SJSA1 (cell line): ENCODE measurements around the gene DLGAP3. TPM values are rescaled to one million over a fixed set of nuclear protein-coding genes. Genes with fewer than 3 reads are reported as not detected.

ENCODE experiments used
- DNase-seq, 2 experiments: peaks; one replicate each; pipeline ENCODE4 v3.0.0-alpha.2; 2015 to 2020; ENCODE audit warnings: low spot score in 2 of 2, low read depth in 1 of 2
- H3K27ac ChIP-seq: fragments of 250-450 bp; sonication (Bioruptor Pico); 2 replicates; pipeline ENCODE4 v1.5.1; 2020; ENCODE audit warnings: mild to moderate bottlenecking, moderate library complexity
- H3K27me3 ChIP-seq: fragments of 250-450 bp; sonication (Bioruptor Pico); replicated peaks from 2 replicates; pipeline ENCODE4 v1.5.1; 2020; ENCODE audit warnings: mild to moderate bottlenecking, moderate library complexity
- H3K36me3 ChIP-seq: fragments of 250-450 bp; sonication (Bioruptor Pico); 2 replicates; pipeline ENCODE4 v1.5.1; 2020; ENCODE audit warnings: mild to moderate bottlenecking
- H3K4me1 ChIP-seq: fragments of 250-450 bp; sonication (Bioruptor Pico); replicated peaks from 2 replicates; pipeline ENCODE4 v1.6.1; 2021; ENCODE audit warnings: mild to moderate bottlenecking
- H3K4me3 ChIP-seq: fragments of 250-450 bp; sonication (Bioruptor Pico); 2 replicates; pipeline ENCODE4 v1.5.1; 2020; ENCODE audit warnings: mild to moderate bottlenecking
- H3K9me3 ChIP-seq: fragments of 250-450 bp; sonication (Bioruptor Pico); replicated peaks from 2 replicates; pipeline ENCODE4 v1.5.1; 2020; ENCODE audit warnings: mild to moderate bottlenecking
- total RNA-seq: library from RNA; depleted of rRNA; stranded (reverse); fragments of >200 nt; shearing (Covaris generic); gene quantifications from 2 replicates; pipeline ENCODE4 v1.2.3, GENCODE V29; 2014

Gene DLGAP3
- total RNA-seq, 1 experiment from 2014 or later: not detected

- Histone ChIP-seq H3K36me3 (no peaks in the 10 kb centered on the region), H3K27ac (no peak overlapping the region), H3K4me1 (no peaks in the 10 kb centered on the region), H3K4me3 (no peak overlapping the region), H3K27me3 (peaks cover 15% of the 10 kb centered on the region), H3K9me3 (no peaks in the 10 kb centered on the region)
- no peak for DNase-seq
These were observed 23.2 kb downstream of the DLGAP3 start for GRCh38 chr1:34906222-34906621.

GRCh38 chr1:34905098-34905459 lies 24.4 kb downstream of the DLGAP3 start:
- no peak overlapping the region for H3K4me3 ChIP-seq
- H3K27me3 ChIP-seq: peaks cover 22% of the 10 kb centered on the region
- no peak for DNase-seq
- no peaks in the 10 kb centered on the region for H3K4me1 ChIP-seq
- H3K9me3 ChIP-seq: no peaks in the 10 kb centered on the region
- H3K27ac ChIP-seq: no peak overlapping the region
- H3K36me3 ChIP-seq: no peaks in the 10 kb centered on the region

GRCh38 chr1:34904236-34905097 lies 25.0 kb downstream of the DLGAP3 start:
- Histone ChIP-seq H3K4me1 (no peaks in the 10 kb centered on the region), H3K9me3 (no peaks in the 10 kb centered on the region), H3K4me3 (no peak overlapping the region), H3K36me3 (no peaks in the 10 kb centered on the region), H3K27ac (no peak overlapping the region), H3K27me3 (peaks cover 22% of the 10 kb centered on the region)
- DNase-seq: no peak

- Histone ChIP-seq H3K36me3 (no peaks in the 10 kb centered on the region), H3K27me3 (peaks cover 27% of the 10 kb centered on the region), H3K4me1 (no peaks in the 10 kb centered on the region), H3K9me3 (no peaks in the 10 kb centered on the region), H3K27ac (no peak overlapping the region), H3K4me3 (no peak overlapping the region)
- DNase-seq: peak in 1 of 2 experiments; percentile 10
These were observed 27.5 kb downstream of the DLGAP3 start for GRCh38 chr1:34901919-34902318.

GRCh38 chr1:34900775-34901502 lies 28.5 kb downstream of the DLGAP3 start:
- Histone ChIP-seq H3K4me1 (no peaks in the 10 kb centered on the region), H3K9me3 (no peaks in the 10 kb centered on the region), H3K4me3 (no peak overlapping the region), H3K27me3 (peaks cover 27% of the 10 kb centered on the region), H3K27ac (no peak overlapping the region), H3K36me3 (no peaks in the 10 kb centered on the region)
- no peak for DNase-seq

- H3K27ac ChIP-seq: no peak overlapping the region
- H3K4me3 ChIP-seq: no peak overlapping the region
- peaks cover 27% of the 10 kb centered on the region for H3K27me3 ChIP-seq
- no peaks in the 10 kb centered on the region for H3K9me3 ChIP-seq
- no peaks in the 10 kb centered on the region for H3K36me3 ChIP-seq
- DNase-seq: no peak
- no peaks in the 10 kb centered on the region for H3K4me1 ChIP-seq
These were observed 29.5 kb downstream of the DLGAP3 start for GRCh38 chr1:34899906-34900305.

- no peaks in the 10 kb centered on the region for H3K36me3 ChIP-seq
- no peaks in the 10 kb centered on the region for H3K4me1 ChIP-seq
- H3K4me3 ChIP-seq: no peak overlapping the region
- H3K9me3 ChIP-seq: no peaks in the 10 kb centered on the region
- H3K27me3 ChIP-seq: peaks cover 27% of the 10 kb centered on the region
- H3K27ac ChIP-seq: no peak overlapping the region
- no peak for DNase-seq
These were observed 30.0 kb downstream of the DLGAP3 start for GRCh38 chr1:34899471-34899870.

- Histone ChIP-seq H3K27ac (no peak overlapping the region), H3K4me1 (no peaks in the 10 kb centered on the region), H3K9me3 (no peaks in the 10 kb centered on the region), H3K36me3 (no peaks in the 10 kb centered on the region), H3K4me3 (no peak overlapping the region), H3K27me3 (peaks cover 23% of the 10 kb centered on the region)
- no peak for DNase-seq
These were observed 31.1 kb downstream of the DLGAP3 start for GRCh38 chr1:34898330-34898761.

GRCh38 chr1:34896612-34897011 lies 32.8 kb downstream of the DLGAP3 start:
- H3K27me3 ChIP-seq: peaks cover 15% of the 10 kb centered on the region
- no peak overlapping the region for H3K4me3 ChIP-seq
- H3K9me3 ChIP-seq: no peaks in the 10 kb centered on the region
- no peaks in the 10 kb centered on the region for H3K4me1 ChIP-seq
- H3K27ac ChIP-seq: no peak overlapping the region
- no peaks in the 10 kb centered on the region for H3K36me3 ChIP-seq
- no peak for DNase-seq

- Histone ChIP-seq H3K4me3 (no peak overlapping the region), H3K27me3 (peaks cover 17% of the 10 kb centered on the region), H3K9me3 (no peaks in the 10 kb centered on the region), H3K27ac (no peak overlapping the region), H3K36me3 (no peaks in the 10 kb centered on the region), H3K4me1 (peaks cover 8% of the 10 kb centered on the region)
- no peak for DNase-seq
These were observed 39.7 kb downstream of the DLGAP3 start for GRCh38 chr1:34889705-34890104.

- no peak overlapping the region for H3K4me3 ChIP-seq
These were observed 41.9 kb downstream of the DLGAP3 start for GRCh38 chr1:34887593-34887992.

GRCh38 chr1:34885405-34886247 lies 43.8 kb downstream of the DLGAP3 start:
- no peak overlapping the region for H3K27ac ChIP-seq
- H3K4me3 ChIP-seq: no peak overlapping the region
- H3K9me3 ChIP-seq: no peaks in the 10 kb centered on the region
- DNase-seq: peak in 1 of 2 experiments; percentile 47
- peaks cover 34% of the 10 kb centered on the region for H3K27me3 ChIP-seq
- no peaks in the 10 kb centered on the region for H3K36me3 ChIP-seq
- H3K4me1 ChIP-seq: peaks cover 8% of the 10 kb centered on the region

More at GRCh38 chr1:34887593-34887992, 41.9 kb downstream of the DLGAP3 start:
- H3K9me3 ChIP-seq: no peaks in the 10 kb centered on the region
- no peaks in the 10 kb centered on the region for H3K36me3 ChIP-seq
- no peak for DNase-seq
- peaks cover 8% of the 10 kb centered on the region for H3K4me1 ChIP-seq
- H3K27ac ChIP-seq: no peak overlapping the region
- H3K27me3 ChIP-seq: peaks cover 31% of the 10 kb centered on the region

GRCh38 chr1:34884961-34885360 lies 44.5 kb downstream of the DLGAP3 start:
- H3K9me3 ChIP-seq: no peaks in the 10 kb centered on the region
- no peak overlapping the region for H3K27ac ChIP-seq
- no peaks in the 10 kb centered on the region for H3K36me3 ChIP-seq
- H3K4me1 ChIP-seq: peaks cover 8% of the 10 kb centered on the region
- H3K27me3 ChIP-seq: peaks cover 40% of the 10 kb centered on the region
- peak in 1 of 2 experiments; percentile 40 for DNase-seq
- H3K4me3 ChIP-seq: no peak overlapping the region
